ENCODE results near the gene DHDH. TPM values are rescaled to one million over a fixed set of nuclear protein-coding genes. Genes with fewer than 3 reads are reported as not detected.

DHDH gene
- total RNA-seq, 1 donor from 2014 or later, result 1.0 TPM

GRCh38 chr19:48943081-48943480 lies 9.6 kb downstream of the DHDH start:
- DNase-seq (ENCODE audit: low spot score), result no peak
- Mint-ChIP-seq H3K9me3 (ENCODE audit: unreplicated experiment) (peaks cover under 1% of the 10 kb centered on the region), H3K36me3 (ENCODE audit: low read depth, unreplicated experiment) (peaks cover under 1% of the 10 kb centered on the region), H3K4me1 (ENCODE audit: unreplicated experiment) (no peaks in the 10 kb centered on the region), H3K4me3 (ENCODE audit: unreplicated experiment) (no peak overlapping the region), H3K27ac (ENCODE audit: unreplicated experiment) (no peak overlapping the region), H3K27me3 (ENCODE audit: unreplicated experiment) (peaks cover 9% of the 10 kb centered on the region)
- TF ChIP-seq CTCF (IDR thresholded peaks at IDR 0.05; ENCODE audit: unreplicated experiment), result no peak

GRCh38 chr19:48945415-48945814 lies 11.9 kb downstream of the DHDH start:
- Mint-ChIP-seq H3K4me3 (ENCODE audit: unreplicated experiment) (no peak overlapping the region), H3K27me3 (ENCODE audit: unreplicated experiment) (peaks cover 9% of the 10 kb centered on the region), H3K27ac (ENCODE audit: unreplicated experiment) (no peak overlapping the region), H3K9me3 (ENCODE audit: unreplicated experiment) (peaks cover 4% of the 10 kb centered on the region), H3K36me3 (ENCODE audit: low read depth, unreplicated experiment) (peaks cover 7% of the 10 kb centered on the region), H3K4me1 (ENCODE audit: unreplicated experiment) (peaks cover 9% of the 10 kb centered on the region)
- DNase-seq (ENCODE audit: low spot score), result no peak
- no peak for TF ChIP-seq CTCF (IDR thresholded peaks at IDR 0.05; ENCODE audit: unreplicated experiment)

- no peak for TF ChIP-seq CTCF (IDR thresholded peaks at IDR 0.05; ENCODE audit: unreplicated experiment)
- peaks cover 4% of the 10 kb centered on the region for H3K9me3 Mint-ChIP-seq (ENCODE audit: unreplicated experiment)
- H3K4me1 Mint-ChIP-seq (ENCODE audit: unreplicated experiment), result peaks cover 9% of the 10 kb centered on the region
- no peak overlapping the region for H3K4me3 Mint-ChIP-seq (ENCODE audit: unreplicated experiment)
- H3K27ac Mint-ChIP-seq (ENCODE audit: unreplicated experiment), result no peak overlapping the region
- peaks cover 9% of the 10 kb centered on the region for H3K27me3 Mint-ChIP-seq (ENCODE audit: unreplicated experiment)
- no peak for DNase-seq (ENCODE audit: low spot score)
- peaks cover 7% of the 10 kb centered on the region for H3K36me3 Mint-ChIP-seq (ENCODE audit: low read depth, unreplicated experiment)
Measured at GRCh38 chr19:48945817-48946216, 12.3 kb downstream of the DHDH start.

GRCh38 chr19:48946463-48947257 lies 13.2 kb downstream of the DHDH start:
- peaks cover 7% of the 10 kb centered on the region for H3K36me3 Mint-ChIP-seq (ENCODE audit: low read depth, unreplicated experiment)
- H3K27ac Mint-ChIP-seq (ENCODE audit: unreplicated experiment), result no peak overlapping the region
- no peak for TF ChIP-seq CTCF (IDR thresholded peaks at IDR 0.05; ENCODE audit: unreplicated experiment)
- H3K9me3 Mint-ChIP-seq (ENCODE audit: unreplicated experiment), result peaks cover 4% of the 10 kb centered on the region
- peaks cover 8% of the 10 kb centered on the region for H3K27me3 Mint-ChIP-seq (ENCODE audit: unreplicated experiment)
- no peak overlapping the region for H3K4me3 Mint-ChIP-seq (ENCODE audit: unreplicated experiment)
- DNase-seq (ENCODE audit: low spot score), result no peak
- H3K4me1 Mint-ChIP-seq (ENCODE audit: unreplicated experiment), result peaks cover 11% of the 10 kb centered on the region

GRCh38 chr19:48947258-48947542 lies 13.7 kb downstream of the DHDH start:
- no peak for TF ChIP-seq CTCF (IDR thresholded peaks at IDR 0.05; ENCODE audit: unreplicated experiment)
- no peak for DNase-seq (ENCODE audit: low spot score)
- Mint-ChIP-seq H3K4me3 (ENCODE audit: unreplicated experiment) (no peak overlapping the region), H3K27me3 (ENCODE audit: unreplicated experiment) (peaks cover 8% of the 10 kb centered on the region), H3K9me3 (ENCODE audit: unreplicated experiment) (peaks cover 4% of the 10 kb centered on the region), H3K4me1 (ENCODE audit: unreplicated experiment) (peaks cover 13% of the 10 kb centered on the region), H3K36me3 (ENCODE audit: low read depth, unreplicated experiment) (peaks cover 7% of the 10 kb centered on the region), H3K27ac (ENCODE audit: unreplicated experiment) (no peak overlapping the region)
